ENCODE results near the gene PRDM16. TPM values are rescaled to one million over a fixed set of nuclear protein-coding genes. Genes with fewer than 3 reads are reported as not detected.

The PRDM16 gene
- polyA plus RNA-seq, 2 of the 4 experiments (the other 2 are of a cell fraction), result 0.03 to 0.35 TPM

GRCh38 chr1:3453891-3454810, 385.1 kb downstream of the PRDM16 start, which contains the start of gene ARHGEF16 (continued):
- TF ChIP-seq, protein P1, sequence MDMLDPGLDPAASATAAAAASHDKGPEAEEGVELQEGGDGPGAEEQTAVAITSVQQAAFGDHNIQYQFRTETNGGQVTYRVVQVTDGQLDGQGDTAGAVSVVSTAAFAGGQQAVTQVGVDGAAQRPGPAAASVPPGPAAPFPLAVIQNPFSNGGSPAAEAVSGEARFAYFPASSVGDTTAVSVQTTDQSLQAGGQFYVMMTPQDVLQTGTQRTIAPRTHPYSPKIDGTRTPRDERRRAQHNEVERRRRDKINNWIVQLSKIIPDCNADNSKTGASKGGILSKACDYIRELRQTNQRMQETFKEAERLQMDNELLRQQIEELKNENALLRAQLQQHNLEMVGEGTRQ (IDR thresholded peaks at IDR 0.05), result no peak
- TF ChIP-seq EP300 (IDR thresholded peaks at IDR 0.05) (no peak), ELK1 (IDR thresholded peaks at IDR 0.05; ENCODE audit: low read depth, low read length) (no peak), RFX5 (IDR thresholded peaks at IDR 0.05) (no peak), SREBF2 (IDR thresholded peaks at IDR 0.05) (no peak), ZSCAN20 (CRISPR knock-in tag; IDR thresholded peaks at IDR 0.05) (no peak), CBX8 (IDR thresholded peaks at IDR 0.05) (no peak), GATA3 (IDR thresholded peaks at IDR 0.05; ENCODE audit: borderline replicate concordance) (no peak), NFE2L2 (conservative IDR thresholded peaks at IDR 0.05; ENCODE audit: low read length) (no peak), HMGXB4 (CRISPR knock-in tag; IDR thresholded peaks at IDR 0.05; ENCODE audit: borderline replicate concordance) (no peak), TFCP2L1 (CRISPR knock-in tag; IDR thresholded peaks at IDR 0.05) (no peak), HDAC2 (IDR thresholded peaks at IDR 0.05) (0 out of 2 replicates have a peak, but pooled peaks have one; percentile 52), RAD21 (conservative IDR thresholded peaks at IDR 0.05 in 1 of 2, IDR thresholded peaks at IDR 0.05 in 1 of 2) (no peak), PHF8 (IDR thresholded peaks at IDR 0.05; ENCODE audit: borderline replicate concordance, low read depth) (no peak), KDM1A (IDR thresholded peaks at IDR 0.05; ENCODE audit: low read depth) (peak; percentile 80; the same call in 1 of the 2 replicates), ZNF302 (CRISPR knock-in tag; IDR thresholded peaks at IDR 0.05) (no peak), JUN (IDR thresholded peaks at IDR 0.05) (no peak), RNF2 (IDR thresholded peaks at IDR 0.05; ENCODE audit: borderline replicate concordance, low read depth) (no peak), BHLHE40 (IDR thresholded peaks at IDR 0.05; ENCODE audit: low read depth, low read length) (no peak), EHF (CRISPR knock-in tag; IDR thresholded peaks at IDR 0.05) (no peak), POLR2A (IDR thresholded peaks at IDR 0.05; ENCODE audit: low read length) (no peak), ZC3H11A (IDR thresholded peaks at IDR 0.05) (no peak), FOXS1 (CRISPR knock-in tag; IDR thresholded peaks at IDR 0.05) (no peak), HES2 (IDR thresholded peaks at IDR 0.05) (no peak), JUNB (IDR thresholded peaks at IDR 0.05) (no peak), CEBPB (IDR thresholded peaks at IDR 0.05) (no peak), MYC (IDR thresholded peaks at IDR 0.05; ENCODE audit: borderline replicate concordance, low read length) (no peak; the same call in 1 of the 2 replicates), HEYL (CRISPR knock-in tag; IDR thresholded peaks at IDR 0.05) (no peak), RARB (CRISPR knock-in tag; IDR thresholded peaks at IDR 0.05) (no peak), CHD2 (IDR thresholded peaks at IDR 0.05; ENCODE audit: low read length, partially characterized antibody) (no peak), ZFP36 (IDR thresholded peaks at IDR 0.05; ENCODE audit: borderline replicate concordance, partially characterized antibody) (peak; percentile 99), EHMT2 (IDR thresholded peaks at IDR 0.05; ENCODE audit: low read depth) (no peak), CHD4 (IDR thresholded peaks at IDR 0.05; ENCODE audit: borderline replicate concordance) (peak; percentile 65), ESRRA (IDR thresholded peaks at IDR 0.05; ENCODE audit: borderline replicate concordance, low read length) (no peak)
- TF ChIP-seq, protein P2, sequence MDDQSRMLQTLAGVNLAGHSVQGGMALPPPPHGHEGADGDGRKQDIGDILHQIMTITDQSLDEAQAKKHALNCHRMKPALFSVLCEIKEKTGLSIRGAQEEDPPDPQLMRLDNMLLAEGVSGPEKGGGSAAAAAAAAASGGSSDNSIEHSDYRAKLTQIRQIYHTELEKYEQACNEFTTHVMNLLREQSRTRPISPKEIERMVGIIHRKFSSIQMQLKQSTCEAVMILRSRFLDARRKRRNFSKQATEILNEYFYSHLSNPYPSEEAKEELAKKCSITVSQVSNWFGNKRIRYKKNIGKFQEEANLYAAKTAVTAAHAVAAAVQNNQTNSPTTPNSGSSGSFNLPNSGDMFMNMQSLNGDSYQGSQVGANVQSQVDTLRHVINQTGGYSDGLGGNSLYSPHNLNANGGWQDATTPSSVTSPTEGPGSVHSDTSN (IDR thresholded peaks at IDR 0.05), result no peak
- TF ChIP-seq, protein P3, sequence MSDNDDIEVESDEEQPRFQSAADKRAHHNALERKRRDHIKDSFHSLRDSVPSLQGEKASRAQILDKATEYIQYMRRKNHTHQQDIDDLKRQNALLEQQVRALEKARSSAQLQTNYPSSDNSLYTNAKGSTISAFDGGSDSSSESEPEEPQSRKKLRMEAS (IDR thresholded peaks at IDR 0.05), result peak; percentile 70
- TF ChIP-seq, protein P4, sequence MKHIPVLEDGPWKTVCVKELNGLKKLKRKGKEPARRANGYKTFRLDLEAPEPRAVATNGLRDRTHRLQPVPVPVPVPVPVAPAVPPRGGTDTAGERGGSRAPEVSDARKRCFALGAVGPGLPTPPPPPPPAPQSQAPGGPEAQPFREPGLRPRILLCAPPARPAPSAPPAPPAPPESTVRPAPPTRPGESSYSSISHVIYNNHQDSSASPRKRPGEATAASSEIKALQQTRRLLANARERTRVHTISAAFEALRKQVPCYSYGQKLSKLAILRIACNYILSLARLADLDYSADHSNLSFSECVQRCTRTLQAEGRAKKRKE (CRISPR knock-in tag; IDR thresholded peaks at IDR 0.05; ENCODE audit: low read depth), result no peak
- TF ChIP-seq, protein P5, sequence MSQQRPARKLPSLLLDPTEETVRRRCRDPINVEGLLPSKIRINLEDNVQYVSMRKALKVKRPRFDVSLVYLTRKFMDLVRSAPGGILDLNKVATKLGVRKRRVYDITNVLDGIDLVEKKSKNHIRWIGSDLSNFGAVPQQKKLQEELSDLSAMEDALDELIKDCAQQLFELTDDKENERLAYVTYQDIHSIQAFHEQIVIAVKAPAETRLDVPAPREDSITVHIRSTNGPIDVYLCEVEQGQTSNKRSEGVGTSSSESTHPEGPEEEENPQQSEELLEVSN (IDR thresholded peaks at IDR 0.05; ENCODE audit: borderline replicate concordance, low read depth), result peak; percentile 89

All from A549 (cell line).